ENCODE results near the gene TNMD.
A peak's percentile ranks its signal among the peaks of the same experiment; 100 is the strongest.

TNMD gene

GRCh38 chrX:100643956-100644860 lies 59.5 kb downstream of the TNMD start, which contains the start of gene SRPX2:
SRPX2 (plus strand) TSS chrX:100644199; CDS start chrX:100646323, 2,124 bp downstream.
- DNase-seq (ENCODE audit: low read depth, low spot score), result peak; percentile 39

GRCh38 chrX:100645106-100645505 lies 60.4 kb downstream of the TNMD start:
- DNase-seq (ENCODE audit: low read depth, low spot score), result no peak

DNA sequence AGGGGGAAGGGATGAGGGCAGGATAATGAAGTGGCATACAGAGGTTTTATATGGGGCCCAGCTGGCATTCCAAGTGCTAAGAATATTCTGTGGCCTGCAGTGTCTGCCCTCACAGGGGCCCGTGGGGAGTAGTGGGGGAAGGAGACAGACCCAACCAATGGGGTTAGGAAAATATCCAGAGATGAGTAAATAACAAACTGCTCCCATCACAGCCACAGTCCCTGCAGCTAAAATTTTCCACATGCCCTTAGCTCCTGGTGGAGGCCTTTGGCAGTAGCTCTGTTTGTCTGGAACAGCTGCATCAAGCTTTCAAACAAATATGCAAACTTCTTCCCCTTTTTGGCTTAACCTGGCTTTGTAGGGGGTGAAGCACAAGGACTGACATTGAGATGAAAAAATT lies 62.4 kb downstream of the TNMD start:
- no peak for DNase-seq (ENCODE audit: low read depth, low spot score)

- no peak for DNase-seq (ENCODE audit: low read depth, low spot score)
Observed at GRCh38 chrX:100647739-100648138, 63.0 kb downstream of the TNMD start.

DNA sequence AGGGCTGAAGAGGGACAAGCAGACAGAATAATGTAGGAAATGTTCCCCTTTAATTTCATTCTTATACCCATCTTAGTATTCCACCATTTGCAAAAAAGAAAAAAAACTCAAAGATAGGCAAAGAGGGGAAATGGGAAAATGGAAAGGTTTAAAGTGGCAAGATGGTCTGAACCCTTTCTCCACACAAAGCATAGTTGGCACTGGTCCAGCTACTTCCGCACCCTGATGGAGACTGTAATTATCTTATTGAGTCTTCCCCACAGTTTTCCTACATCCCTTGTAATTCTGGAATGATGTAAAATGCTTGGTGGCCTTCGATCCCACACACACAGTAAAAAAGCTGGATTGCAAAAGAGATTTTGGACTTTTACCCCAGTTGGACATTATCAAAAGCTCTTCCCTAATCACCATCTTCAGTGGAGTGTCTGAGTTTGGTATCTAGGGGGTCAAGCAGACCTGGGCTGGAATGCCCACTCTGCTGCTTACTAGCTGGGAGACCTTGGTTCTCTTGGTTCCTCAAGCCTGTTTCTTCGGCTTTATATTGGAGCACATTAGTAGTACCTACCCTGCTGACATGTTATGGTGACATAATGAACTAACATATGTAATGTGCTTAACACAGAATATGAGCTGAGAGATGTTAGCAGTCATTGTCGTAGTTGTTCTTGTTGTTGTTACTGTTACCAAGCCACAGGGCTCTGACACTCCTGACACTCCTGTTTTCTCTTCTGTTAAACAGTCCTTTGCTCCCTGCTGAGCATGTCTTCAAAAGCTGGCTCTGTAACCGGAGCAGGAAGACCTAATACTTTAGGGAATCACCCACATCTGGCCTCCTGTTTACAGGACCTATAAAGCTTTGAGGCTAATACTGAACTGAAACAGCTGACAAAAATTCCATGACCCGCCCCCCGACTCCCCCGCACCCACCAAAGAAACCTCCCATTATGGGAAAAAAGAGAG lies 64.0 kb downstream of the TNMD start:
- peak; percentile 57 for DNase-seq (ENCODE audit: low read depth, low spot score)

Measured in ELF-1 (cell line).